ENCODE results near the gene MEGF10. TPM values are rescaled to one million over a fixed set of nuclear protein-coding genes. Genes with fewer than 3 reads are reported as not detected.

MEGF10 gene
- total and polyA plus RNA-seq, 2 of the 8 experiments (the other 6 are each of a cell fraction or from before 2014, with no cell fraction given), result 38.2 to 53.1 TPM

GRCh38 chr5:127415034-127415433, 124.4 kb downstream of the MEGF10 start (continued):
- TF ChIP-seq CHD7 (IDR thresholded peaks at IDR 0.05; ENCODE audit: insufficient replicate concordance, low read length) (no peak), KDM5A (IDR thresholded peaks at IDR 0.05; ENCODE audit: low read length) (no peak)

Measured in H1 (cell line).